KBM-7 (cell line): ENCODE results near the gene FRY.

Source experiments
- DNase-seq: peaks from one replicate; pipeline ENCODE4 v3.0.0-alpha.2; 2015
- in situ Hi-C: fragments of 300-500 bp; cut with MboI; formaldehyde crosslinking; loops from 2 replicates; pipeline ENCODE4 v1.14.3; 2020; ENCODE audit warnings: low sequenced_read_pairs, low pct_unique_long_range_greater_than_20kb, mixed read lengths

The FRY gene

DNA sequence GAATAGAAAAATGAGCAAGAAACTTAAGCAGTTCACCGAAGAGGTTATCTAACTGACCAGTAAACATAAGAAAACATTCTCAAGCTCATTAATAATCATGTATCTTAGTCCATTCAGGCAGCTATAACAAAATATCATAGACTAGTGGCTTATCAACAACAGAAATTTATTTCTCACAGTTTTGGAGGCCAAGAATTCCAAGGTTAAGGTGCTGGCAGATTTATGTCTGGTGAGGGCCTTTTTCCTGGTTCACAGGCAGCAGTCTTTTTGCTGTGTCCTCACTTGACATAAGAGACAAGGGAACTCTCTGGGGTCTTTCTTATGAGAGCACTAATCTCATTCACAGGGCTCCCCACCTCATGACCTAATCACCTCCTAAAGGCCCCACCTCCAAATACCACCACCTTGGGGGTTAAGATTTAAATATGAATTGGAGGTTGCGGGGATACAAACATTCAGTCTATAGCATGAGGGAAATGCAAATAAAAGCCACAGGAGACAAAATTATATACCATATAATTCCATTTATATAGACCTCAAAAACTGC, 160.0 kb downstream of the FRY start:
- in situ Hi-C loops: no loop called here

DNA sequence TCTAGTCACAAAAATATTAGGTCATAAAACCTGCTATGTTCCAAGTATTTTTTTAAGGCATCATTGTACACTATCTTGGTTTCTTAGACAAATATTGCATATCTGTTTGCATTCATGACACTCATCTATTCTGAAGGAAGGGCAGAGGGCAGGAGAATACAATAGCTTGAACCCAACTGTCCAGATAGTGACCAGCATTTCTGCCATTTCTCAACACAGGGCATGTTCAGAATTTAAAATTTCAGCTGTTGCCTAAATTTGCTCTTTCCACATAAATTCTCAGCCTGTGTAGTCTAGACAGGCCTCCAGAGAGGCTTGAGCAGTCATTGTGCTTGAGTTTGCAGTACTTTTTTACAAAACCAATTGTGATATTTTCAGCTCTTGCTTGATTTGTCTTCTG, 164.1 kb downstream of the FRY start:
- in situ Hi-C loops: no loop called here
- no peak for DNase-seq

More for the DNA sequence above, 160.0 kb downstream of the FRY start:
- DNase-seq: no peak

DNA sequence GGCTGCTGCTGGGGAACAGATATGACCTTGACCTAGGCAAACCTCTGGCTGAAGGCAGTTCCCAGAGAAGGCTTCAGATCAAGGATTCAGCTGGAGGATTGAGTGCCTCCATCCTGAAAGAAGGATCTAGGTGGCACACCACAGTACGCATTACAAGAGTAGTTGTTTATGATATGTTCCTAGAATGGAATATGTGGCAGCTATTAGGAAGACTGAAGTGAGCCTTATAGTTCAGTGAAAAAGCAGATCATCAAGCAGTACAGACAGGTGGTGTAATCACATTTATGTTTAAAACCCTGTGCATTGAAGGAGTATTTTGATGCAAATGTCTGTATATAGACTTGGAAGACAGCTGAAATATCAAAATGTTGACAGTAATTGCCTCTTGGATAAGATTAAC, 167.6 kb downstream of the FRY start:
- DNase-seq: no peak
- in situ Hi-C loops: no loop called here

DNA sequence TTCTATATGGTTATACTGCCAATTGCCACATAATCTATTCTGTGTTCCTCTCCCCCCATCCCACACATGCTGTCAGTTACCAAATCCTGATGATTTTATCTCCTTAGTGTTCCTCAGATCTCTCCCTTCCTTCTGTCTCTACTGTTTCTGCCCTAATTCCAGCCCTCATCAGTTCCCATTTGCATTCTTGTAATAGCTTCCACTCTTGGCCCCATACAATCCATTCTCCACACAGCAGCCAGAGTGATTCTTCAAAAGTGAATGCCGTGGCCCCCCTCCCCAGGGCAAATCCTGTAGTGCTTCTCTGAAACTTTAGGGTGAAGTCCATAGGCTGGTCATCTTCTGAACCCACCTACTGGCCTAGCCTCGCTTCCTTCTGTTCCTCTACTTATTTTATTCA, 169.2 kb downstream of the FRY start:
- in situ Hi-C loops: no loop called here
- DNase-seq: no peak

DNA sequence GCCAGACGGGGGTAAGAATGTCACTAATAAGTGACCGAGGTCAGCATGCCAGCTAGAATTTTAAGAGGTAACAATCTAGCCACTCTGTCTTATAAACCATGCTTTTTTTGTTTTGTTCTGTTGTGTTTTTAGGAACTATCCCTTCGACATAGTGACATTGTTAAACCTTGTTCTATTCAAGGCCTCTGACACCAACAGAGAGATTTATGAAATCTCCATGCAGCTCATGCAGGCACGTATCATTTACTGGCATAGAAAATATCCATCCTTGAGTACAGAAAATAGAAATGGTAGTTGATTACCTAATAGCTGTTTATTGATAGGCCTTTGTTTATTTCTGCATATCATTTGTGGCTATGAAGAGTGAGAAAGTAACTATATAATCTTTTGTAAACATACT, 170.2 kb downstream of the FRY start:
- no peak for DNase-seq
- in situ Hi-C loops: no loop called here

DNA sequence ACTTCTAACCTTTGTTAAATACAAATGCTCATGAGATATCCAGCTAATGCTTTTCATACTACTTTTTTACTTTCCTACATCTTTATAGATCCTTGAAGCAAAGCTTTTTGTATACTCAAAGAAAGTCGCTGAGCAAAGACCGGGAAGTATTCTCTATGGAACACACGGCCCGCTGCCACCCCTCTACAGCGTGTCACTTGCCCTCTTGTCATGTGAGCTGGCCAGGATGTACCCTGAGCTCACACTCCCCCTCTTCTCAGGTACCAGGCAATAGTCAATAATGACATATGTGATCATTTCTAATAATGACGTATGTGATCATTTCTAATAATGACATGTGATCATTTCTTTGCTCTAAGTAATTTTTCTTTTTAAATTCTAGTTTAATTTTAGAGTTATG, 170.7 kb downstream of the FRY start:
- in situ Hi-C loops: no loop called here
- no peak for DNase-seq

DNA sequence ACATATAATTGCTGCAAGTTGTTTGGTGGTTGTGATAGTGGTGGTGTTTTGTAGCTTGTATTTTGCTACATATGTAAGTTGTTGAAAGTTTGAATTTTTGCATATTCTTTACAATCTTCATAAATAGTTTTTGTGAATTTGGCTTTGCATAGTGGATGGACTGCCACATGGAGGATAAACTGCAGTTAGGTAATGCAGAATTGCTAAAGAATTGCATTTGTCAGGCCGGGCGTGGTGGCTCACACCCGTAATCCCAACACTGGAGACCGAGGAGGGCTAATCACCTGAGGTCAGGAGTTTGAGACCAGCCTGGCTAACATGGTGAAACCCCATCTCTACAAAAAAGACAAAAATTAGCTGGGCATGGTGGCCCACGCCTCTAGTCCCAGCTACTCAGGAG, 171.6 kb downstream of the FRY start:
- no peak for DNase-seq
- in situ Hi-C loops: no loop called here

DNA sequence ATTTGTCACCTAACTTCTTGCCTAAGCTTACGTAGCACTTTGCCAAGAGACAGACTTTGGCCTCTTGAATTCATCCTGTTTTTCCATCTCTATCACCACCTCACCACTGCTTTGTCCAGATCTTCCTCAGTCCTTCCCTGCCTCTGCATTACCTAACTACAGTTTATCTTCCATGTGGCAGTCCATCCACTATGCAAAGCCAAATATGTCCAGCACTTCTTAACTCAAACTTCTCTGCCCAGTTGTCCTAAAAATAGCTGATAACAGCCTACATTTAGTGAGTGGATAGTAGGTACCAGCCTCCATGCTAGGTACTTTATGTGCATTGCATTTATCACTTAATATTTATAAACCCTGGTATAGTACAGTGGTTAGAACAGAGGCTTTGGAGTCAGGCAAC, 172.2 kb downstream of the FRY start:
- no peak for DNase-seq
- in situ Hi-C loops: no loop called here

DNA sequence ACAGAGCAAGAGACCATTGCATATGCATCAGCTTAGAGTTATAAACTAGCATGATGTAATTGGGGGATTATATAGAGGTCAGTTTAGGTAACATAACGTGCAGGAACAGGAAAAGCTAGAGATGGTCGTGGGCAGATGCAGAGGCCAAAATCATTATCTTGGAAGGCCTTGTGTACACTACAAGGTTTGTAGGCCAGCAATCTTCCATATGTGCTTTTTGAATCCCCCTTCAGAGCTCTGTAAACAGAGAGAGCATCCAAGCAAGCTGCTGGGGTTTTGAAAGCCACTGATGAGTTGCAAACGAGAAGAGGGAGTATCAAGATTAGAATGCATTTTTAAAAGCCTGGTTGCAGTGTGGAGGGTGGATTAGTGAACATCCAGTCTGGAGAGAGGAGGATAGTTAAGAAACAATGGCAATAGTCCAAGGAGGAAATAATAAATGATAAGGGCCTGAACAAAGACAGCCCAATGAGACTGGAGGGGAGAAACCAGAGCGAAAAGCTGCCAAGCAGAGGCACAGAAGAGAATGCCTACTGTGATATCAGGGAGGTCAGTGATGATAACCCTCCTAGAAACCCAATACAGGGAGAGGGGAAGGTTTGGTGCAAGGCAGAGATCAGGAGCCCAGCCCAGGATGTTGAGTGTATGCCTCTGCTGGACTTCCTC, 174.0 kb downstream of the FRY start:
- DNase-seq: no peak
- in situ Hi-C loops: no loop called here

DNA sequence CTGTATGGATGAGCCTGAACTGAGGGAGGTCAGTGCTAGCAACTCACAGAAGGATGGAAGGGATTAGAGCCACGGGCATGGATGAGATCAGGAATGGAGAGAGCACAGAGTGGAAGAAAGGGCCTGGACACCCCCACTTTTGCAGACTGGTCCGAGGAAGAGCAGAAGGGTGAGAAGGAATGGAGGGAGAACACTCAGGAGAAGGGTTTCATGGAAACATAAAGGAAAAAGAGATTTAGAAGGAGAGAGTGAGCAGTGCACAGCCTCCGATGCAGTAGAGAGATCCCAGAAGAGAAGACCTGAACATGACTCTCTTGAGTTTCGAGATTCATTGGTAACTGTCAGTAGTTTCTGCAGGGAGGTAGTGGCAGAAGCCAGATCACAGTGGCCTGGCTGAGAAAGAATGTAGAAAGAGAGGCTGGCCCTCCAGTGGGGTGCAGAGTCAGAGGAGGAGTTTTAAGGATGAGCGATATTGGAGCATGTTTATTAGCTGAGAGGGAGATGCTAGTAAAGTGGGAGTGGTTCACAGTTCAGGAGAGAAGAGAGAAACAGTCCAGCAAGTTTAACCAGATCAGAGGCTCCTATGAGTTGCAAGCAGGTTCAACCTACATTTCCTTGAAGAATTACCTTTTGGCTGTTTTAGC, 174.6 kb downstream of the FRY start:
- in situ Hi-C loops: no loop called here

DNA sequence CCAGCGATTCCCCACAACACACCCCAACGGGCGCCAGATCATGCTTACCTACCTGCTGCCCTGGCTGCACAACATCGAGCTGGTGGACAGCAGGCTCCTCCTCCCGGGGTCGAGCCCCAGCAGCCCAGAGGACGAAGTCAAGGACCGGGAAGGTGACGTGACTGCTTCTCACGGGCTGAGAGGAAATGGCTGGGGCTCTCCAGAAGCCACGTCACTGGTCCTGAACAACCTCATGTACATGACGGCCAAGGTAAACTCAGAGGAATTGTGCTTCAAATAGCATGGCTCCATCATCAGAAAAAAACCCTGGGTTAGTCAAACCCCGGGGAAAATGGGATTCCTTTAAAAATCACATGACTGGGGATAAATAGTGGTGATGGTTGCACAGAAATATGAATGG, 177.3 kb downstream of the FRY start:
- no peak for DNase-seq
- in situ Hi-C loops: no loop called here

More for the DNA sequence above, 174.6 kb downstream of the FRY start:
- no peak for DNase-seq

DNA sequence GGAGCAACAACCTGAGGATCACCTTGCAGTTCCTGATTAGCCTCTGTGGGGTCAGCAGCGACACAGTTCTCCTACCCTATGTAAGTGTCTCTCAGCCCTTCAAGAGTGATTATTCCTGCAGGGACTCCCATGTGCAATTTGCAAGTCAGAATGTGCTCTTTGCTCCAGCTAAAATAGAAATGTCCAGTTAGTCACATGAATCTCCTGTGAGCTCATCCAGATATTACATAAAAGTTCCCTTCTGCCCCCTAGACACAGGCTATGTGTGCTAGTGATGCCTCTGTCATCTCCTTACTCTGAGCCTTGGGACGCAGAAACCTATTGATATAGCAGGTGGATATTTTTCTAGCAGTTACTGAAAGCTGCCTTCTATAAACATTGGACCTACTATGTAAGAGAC, 178.1 kb downstream of the FRY start:
- in situ Hi-C loops: no loop called here
- DNase-seq: no peak

DNA sequence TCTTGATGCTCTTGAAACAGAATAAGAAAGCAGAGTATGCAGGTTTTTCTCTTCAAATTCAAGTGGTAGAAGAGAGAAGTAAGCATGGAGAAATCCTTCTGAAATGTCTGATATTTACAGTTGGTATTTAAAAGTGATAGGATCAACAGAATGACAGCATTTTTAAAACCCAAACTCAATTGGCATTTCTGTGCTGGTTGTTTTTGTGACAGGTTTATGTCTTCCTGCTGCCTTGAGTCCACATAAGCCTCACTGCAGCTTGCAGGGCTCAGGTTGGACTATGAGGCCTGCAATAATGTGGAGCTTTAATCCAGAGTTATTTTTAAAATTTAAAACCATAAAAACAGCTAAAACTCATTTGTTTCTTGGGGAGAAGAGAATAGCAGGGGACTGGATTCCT, 178.5 kb downstream of the FRY start:
- in situ Hi-C loops: no loop called here
- DNase-seq: no peak

DNA sequence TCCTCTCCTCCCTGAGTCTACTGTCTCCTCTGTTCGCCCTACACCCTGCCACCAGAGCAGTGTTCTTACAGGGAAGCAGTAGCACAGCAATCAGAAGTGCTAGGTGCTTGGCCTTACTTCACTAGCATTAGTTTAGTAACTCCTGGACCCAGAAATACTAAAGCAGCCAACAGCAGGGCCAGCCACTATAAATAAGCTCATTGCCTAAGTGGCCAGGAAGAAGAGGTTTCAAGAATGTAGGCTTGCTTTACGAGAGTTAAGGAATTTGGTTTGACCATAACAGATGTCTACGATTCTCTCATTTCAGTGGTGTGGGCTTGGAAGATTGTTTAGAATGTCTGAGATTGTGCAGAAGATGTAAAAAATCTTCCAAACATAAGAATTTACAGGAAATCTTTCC, 180.2 kb downstream of the FRY start:
- in situ Hi-C loops: no loop called here
- no peak for DNase-seq

DNA sequence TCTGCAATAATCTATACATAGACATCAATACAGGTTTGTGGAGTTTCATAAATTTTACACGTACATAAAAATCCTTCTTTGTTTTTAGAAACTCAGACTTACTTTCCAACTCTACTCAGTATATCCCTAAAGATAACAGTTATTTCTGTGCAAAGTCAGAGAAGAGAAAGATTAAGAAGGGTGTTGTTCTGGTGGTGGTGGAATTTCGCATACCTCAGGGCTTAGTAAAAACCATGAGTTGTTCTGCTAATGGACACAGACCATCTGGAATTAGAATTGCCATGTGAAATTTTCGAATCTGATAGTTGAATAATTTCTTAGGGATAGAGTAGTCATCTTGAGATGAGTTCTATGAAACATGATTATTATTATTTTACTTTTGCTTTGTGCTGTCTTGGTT, 180.8 kb downstream of the FRY start:
- in situ Hi-C loops: no loop called here
- no peak for DNase-seq

DNA sequence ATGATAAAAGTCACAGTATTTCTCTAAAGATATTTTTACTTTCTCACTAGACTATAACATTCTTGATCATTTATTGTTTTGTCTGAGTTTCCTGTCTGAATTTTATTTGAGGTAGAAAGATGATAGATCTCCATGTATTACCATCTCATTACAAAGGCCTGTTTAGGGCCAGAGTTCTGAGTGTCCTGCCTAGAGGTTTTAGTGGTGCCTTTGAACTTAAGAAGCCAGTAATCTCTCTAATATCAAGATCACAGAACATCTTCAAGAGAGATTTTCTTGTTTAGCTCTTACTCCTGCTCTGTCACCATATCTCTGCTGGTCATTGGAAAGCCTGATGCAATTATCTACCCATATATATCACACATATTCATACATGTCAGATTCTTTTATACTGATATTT, 182.1 kb downstream of the FRY start:
- in situ Hi-C loops: no loop called here
- DNase-seq: no peak

DNA sequence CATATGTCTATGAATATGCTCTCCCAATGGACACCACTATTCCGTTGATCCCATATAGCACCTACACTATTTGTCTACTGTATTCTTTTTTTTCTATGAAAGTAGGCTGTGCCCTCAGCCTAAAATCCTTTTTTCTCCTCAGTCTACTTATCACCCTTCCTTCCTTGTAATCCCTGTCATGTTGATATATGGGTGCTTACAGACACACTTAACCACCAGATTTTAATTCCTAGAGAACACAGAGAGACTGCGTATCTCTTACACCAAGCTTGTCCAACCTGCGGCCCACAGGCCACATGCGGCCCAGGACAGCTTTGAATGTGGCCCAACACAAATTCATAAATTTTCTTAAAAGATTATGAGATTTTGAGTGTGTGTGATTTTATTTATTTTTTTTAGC, 182.5 kb downstream of the FRY start:
- DNase-seq: no peak
- in situ Hi-C loops: no loop called here

DNA sequence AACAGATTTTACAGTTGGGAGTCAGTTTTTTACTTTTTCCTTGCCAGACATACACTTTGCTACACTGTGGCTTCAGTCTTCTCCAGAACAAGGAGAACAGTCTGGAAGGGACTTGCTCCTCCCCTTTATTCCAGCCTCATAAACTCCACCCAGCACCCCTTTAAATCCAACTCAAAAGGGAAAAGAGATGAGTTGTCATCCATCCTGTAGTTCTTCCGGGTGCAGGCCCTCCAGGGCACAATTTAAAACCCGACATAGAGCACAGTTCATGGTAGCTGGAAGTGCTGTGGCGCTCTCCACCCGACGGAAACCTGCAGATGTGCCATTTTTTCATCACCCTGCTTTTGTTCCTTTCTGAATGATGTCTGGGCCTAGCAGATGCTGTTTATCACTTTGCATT, 184.7 kb downstream of the FRY start:
- DNase-seq: no peak
- in situ Hi-C loops: no loop called here

DNA sequence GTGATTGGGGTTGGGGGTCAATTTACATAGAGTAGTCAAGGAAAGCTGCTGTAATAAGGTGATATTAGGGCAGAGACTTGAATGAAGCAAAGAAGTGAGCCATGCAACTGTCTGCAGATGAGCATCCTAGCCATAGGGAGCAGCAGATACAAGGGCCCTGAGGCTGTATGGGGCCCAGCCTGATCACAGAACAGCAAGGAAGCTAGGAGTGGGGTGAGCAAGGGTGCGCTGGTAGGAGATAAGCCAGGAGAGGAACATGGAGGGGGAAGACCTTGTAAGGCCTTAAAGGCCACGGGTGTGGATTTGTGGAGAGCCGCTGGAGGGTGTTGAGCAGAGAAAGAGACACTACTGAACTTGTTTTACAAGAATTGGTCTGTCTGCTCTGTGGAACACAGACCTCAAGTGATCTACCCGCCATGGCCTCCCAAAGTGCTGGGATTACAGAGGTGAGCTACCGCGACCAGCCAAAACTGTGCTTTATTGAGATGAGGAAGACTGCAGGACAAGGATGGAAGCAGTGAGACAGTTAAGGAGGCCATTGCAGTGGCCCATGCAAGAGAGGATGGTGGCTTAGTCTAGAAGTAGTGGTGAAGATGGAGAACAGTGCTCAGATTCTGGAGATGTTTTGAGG, 190.6 kb downstream of the FRY start:
- no peak for DNase-seq
- in situ Hi-C loops: no loop called here

DNA sequence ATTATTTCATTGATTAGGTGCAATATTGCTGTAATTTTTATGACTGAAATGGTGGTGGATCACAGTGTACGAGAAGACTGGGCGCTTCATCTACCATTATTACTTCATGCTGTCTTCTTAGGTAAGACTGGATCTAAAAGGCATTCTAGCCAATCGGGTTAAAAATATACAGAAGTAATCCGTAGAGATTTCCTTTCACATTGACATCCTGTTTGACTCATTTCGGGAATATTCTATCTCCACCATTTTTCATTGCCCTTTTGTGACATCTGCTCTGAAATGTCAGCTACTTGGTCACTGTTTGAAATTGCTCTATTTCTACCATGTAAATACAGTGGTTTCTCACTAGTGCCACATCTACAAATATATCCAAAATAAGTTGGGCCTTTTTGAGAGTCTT, 193.3 kb downstream of the FRY start:
- DNase-seq: no peak
- in situ Hi-C loops: no loop called here
